ENCODE results near the gene GRIK2.

DNA sequence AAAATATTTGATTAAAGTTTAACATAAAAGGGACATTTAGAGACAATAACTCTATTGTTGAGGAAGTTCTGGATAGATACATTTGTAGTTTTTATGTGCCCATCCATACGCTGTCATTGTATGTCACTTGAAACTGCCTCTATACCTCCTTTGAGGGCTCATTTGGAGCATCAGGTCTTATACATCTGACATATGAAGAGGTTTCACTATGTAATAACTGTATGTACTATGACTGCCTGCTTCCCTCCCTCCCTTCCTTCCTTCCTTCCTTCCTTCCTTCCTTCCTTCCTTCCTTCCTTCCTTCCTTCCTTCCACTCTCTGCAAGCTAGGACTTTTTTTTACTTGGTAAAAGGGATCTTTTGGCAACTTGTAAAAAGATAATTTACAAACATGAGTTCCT lies 657.5 kb downstream of the GRIK2 start:
- no peak for TF ChIP-seq MXI1 (IDR thresholded peaks at IDR 0.05; ENCODE audit: borderline replicate concordance, low read depth, low read length)
- TF ChIP-seq, protein P1, sequence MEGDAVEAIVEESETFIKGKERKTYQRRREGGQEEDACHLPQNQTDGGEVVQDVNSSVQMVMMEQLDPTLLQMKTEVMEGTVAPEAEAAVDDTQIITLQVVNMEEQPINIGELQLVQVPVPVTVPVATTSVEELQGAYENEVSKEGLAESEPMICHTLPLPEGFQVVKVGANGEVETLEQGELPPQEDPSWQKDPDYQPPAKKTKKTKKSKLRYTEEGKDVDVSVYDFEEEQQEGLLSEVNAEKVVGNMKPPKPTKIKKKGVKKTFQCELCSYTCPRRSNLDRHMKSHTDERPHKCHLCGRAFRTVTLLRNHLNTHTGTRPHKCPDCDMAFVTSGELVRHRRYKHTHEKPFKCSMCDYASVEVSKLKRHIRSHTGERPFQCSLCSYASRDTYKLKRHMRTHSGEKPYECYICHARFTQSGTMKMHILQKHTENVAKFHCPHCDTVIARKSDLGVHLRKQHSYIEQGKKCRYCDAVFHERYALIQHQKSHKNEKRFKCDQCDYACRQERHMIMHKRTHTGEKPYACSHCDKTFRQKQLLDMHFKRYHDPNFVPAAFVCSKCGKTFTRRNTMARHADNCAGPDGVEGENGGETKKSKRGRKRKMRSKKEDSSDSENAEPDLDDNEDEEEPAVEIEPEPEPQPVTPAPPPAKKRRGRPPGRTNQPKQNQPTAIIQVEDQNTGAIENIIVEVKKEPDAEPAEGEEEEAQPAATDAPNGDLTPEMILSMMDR (conservative IDR thresholded peaks at IDR 0.05; ENCODE audit: low read depth, low read length) = no peak

Measured in IMR-90 (cell line).